ENCODE measurements around the gene POTEJ.
"Not testable (repeated sequence)": the region's sequence is repeated elsewhere in the genome, so short reads cannot be mapped to it uniquely, and the experiment has no call there.

DNA sequence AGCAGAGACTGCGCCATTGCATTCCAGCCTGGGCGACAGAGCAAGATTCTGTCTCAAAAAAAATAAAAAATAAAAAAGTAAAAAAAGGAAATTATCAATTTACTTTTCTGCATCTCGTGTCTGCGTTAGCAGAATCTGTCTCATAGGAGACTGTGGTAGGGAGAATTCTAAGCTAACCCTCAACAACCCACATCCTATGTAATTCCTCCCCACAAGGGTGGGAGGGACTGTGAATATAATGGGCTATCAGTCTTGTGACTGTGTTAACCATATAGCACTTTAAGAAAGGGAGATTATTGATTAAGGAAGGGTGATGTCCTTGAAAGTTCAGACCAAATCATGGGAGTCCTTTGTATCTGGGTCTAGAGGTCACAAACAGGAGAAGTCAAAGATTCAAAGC lies 45.1 kb upstream of the POTEJ start:
- TF ChIP-seq, protein P1, sequence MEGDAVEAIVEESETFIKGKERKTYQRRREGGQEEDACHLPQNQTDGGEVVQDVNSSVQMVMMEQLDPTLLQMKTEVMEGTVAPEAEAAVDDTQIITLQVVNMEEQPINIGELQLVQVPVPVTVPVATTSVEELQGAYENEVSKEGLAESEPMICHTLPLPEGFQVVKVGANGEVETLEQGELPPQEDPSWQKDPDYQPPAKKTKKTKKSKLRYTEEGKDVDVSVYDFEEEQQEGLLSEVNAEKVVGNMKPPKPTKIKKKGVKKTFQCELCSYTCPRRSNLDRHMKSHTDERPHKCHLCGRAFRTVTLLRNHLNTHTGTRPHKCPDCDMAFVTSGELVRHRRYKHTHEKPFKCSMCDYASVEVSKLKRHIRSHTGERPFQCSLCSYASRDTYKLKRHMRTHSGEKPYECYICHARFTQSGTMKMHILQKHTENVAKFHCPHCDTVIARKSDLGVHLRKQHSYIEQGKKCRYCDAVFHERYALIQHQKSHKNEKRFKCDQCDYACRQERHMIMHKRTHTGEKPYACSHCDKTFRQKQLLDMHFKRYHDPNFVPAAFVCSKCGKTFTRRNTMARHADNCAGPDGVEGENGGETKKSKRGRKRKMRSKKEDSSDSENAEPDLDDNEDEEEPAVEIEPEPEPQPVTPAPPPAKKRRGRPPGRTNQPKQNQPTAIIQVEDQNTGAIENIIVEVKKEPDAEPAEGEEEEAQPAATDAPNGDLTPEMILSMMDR (IDR thresholded peaks at IDR 0.05 in 8 of 11, conservative IDR thresholded peaks at IDR 0.05 in 3 of 11): not testable (repeated sequence)
- not testable (repeated sequence) for TF ChIP-seq POLR2AphosphoS5 (IDR thresholded peaks at IDR 0.05)
